Measurements from ENCODE around the gene DIS3L2.
"Not testable (repeated sequence)": the region's sequence is repeated elsewhere in the genome, so short reads cannot be mapped to it uniquely, and the experiment has no call there.

The DIS3L2 gene

DNA sequence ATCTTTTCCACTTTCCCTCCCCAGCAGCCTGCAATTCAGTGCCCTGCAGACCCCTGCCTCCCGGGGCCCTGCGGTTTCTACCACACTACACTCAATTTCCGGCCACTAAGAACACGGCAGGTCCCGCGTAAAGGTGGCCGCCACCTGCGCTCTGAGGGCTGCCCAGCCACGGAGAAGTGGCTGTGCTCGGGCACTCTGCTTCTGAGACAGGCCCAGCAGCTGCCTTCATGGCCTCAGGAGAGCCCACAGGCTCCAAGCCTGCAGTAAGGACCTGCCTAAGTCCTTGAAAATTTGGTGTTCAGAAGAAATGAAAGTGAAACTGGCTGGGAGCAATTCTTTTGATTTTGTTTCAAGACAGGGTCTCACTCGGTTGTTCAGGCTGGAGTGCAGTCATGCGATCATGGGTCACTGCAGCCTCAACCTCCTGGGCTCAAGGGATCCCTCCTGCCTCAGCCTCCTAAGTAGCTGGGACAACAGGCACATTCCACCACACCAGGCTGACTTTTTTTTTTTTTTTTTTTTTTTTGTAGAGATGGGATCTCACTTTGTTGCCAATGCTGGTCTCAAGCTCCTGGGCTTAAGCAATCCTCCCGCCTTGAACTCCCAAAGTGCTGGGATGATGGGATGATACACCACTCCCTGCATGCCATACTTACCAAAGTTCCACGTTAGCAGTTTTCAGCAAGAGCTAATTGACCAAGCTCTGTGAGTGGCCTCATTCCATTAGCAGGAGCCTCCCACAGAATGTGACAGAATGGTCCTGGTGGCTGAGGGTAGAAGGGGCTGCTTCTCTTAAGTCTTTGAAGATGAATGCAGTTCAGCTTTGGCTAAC, 402.5 kb downstream of the DIS3L2 start:
- DNase-seq (ENCODE audit: extremely low read depth, low read depth) = no peak
- no peak overlapping the region for H3K4me3 ChIP-seq (replicated peaks; ENCODE audit: low read depth, low read length)

DNA sequence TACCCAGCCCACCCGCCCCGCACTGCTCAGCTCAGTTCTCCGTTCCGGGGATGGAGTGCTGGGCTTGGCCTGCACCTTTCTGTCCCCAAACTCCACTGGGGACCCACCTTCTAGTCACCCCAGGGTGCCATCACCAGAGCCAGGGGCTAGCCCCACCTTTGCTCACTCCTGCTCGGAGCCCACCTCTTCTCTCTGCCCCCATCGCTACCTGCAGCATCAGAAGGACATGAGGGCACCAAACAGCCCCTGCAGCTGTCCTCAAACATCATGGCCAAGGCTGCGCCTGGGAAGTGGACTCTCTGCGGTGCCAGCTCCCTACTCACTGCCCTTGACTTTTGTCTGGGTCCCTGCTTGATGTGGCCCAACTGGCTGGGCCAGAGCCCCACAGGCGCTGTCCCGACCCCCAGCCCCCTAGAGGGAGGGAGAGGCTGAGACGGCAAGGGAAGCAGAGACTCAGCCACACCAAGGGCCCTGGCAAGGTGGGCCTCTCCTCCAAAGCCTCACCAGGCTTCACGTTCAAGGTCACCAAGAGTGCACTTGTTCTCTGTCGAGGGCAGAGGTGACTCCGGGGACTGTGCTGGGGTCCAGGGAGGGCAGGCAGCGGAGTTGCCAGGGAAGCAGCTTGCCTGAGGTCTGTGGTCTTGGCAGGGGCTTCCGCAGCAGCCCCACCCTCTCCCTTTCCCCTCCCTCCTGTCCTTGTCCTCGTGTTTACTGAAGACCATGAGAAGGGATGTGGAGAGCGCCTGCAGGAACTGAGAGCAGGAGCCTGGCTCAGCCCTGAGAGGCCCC, 403.5 kb downstream of the DIS3L2 start:
- H3K4me3 ChIP-seq (replicated peaks; ENCODE audit: low read depth, low read length); DNase-seq (ENCODE audit: extremely low read depth, low read depth): not testable (repeated sequence)

More for the DNA sequence above, 402.5 kb downstream of the DIS3L2 start:
- TF ChIP-seq, protein P1, sequence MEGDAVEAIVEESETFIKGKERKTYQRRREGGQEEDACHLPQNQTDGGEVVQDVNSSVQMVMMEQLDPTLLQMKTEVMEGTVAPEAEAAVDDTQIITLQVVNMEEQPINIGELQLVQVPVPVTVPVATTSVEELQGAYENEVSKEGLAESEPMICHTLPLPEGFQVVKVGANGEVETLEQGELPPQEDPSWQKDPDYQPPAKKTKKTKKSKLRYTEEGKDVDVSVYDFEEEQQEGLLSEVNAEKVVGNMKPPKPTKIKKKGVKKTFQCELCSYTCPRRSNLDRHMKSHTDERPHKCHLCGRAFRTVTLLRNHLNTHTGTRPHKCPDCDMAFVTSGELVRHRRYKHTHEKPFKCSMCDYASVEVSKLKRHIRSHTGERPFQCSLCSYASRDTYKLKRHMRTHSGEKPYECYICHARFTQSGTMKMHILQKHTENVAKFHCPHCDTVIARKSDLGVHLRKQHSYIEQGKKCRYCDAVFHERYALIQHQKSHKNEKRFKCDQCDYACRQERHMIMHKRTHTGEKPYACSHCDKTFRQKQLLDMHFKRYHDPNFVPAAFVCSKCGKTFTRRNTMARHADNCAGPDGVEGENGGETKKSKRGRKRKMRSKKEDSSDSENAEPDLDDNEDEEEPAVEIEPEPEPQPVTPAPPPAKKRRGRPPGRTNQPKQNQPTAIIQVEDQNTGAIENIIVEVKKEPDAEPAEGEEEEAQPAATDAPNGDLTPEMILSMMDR (IDR thresholded peaks at IDR 0.05; ENCODE audit: low read depth, low read length, missing control alignments) = no peak

DNA sequence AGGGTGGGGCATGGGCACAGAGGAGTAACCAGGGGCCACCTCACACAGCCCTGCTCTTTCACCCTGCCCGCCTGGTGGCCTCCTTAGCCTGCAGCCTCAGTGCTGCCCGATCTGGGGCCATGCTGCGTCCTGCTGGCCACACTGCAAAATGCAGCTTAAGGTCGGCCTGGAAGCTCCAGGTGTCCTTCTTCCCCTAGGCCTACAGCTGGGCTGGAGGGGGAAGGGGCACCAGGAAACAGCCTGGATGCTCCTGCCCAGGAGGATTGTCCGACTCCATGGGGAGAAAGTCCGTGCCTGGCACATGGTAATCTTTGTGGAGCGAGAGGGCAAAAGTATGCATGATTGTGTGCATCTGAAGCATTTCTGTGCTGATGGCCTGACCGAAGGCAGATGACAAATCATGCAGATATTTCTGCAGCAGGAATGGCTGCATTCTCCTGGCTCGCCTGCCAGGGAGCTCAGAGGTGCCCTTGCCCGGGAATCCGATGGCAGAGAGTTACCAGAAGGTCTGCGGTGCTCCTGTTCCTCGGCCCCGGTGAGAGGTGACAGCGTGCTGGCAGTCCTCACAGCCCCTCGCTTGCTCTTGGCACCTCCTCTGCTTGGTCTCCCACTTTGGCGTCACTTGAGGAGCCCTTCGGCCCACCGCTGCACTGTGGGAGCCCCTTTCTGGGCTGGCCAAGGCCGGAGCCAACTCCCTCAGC, 404.3 kb downstream of the DIS3L2 start:
- TF ChIP-seq, protein P1 (IDR thresholded peaks at IDR 0.05; ENCODE audit: low read depth, low read length, missing control alignments) = peak; percentile 59
- H3K4me3 ChIP-seq (replicated peaks; ENCODE audit: low read depth, low read length) = no peak overlapping the region
- no peak for DNase-seq (ENCODE audit: extremely low read depth, low read depth)

DNA sequence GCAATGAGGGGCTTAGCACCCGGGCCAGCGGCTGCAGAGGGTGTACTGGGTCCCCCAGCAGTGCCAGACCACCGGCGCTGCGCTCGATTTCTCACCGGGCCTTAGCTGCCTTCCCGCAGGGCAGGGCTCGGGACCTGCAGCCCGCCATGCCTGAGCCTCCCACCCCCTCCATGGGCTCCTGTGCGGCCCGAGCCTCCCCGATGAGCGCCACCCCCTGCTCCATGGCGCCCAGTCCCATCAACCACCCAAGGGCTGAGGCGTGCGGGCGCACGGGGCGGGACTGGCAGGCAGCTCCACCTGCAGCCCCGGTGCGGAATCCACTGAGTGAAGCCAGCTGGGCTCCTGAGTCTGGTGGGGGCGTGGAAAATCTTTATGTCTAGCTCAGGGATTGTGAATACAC, 404.9 kb downstream of the DIS3L2 start:
- DNase-seq (ENCODE audit: extremely low read depth, low read depth); H3K4me3 ChIP-seq (replicated peaks; ENCODE audit: low read depth, low read length): not testable (repeated sequence)

DNA sequence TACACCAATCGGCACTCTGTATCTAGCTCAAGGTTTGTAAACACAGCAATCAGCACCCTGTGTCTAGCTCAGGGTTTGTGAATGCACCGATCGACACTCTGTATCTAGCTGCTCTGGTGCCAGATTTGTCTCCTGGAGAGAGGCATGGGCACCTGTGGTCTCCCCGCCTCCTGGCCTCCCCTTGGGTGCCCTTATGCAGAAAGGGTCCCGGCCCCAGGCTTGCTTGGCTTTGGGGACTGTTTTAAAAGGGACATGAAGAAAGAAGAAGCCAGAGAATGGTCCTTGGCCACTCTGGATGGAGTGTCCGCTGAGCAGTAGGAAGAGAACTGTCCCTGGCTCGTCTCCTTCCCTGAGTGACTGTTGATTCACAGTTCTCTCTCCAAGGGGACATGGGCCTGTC, 405.5 kb downstream of the DIS3L2 start:
- no peak for DNase-seq (ENCODE audit: extremely low read depth, low read depth)
- TF ChIP-seq, protein P1 (IDR thresholded peaks at IDR 0.05; ENCODE audit: low read depth, low read length, missing control alignments) = no peak
- H3K4me3 ChIP-seq (replicated peaks; ENCODE audit: low read depth, low read length) = no peak overlapping the region

DNA sequence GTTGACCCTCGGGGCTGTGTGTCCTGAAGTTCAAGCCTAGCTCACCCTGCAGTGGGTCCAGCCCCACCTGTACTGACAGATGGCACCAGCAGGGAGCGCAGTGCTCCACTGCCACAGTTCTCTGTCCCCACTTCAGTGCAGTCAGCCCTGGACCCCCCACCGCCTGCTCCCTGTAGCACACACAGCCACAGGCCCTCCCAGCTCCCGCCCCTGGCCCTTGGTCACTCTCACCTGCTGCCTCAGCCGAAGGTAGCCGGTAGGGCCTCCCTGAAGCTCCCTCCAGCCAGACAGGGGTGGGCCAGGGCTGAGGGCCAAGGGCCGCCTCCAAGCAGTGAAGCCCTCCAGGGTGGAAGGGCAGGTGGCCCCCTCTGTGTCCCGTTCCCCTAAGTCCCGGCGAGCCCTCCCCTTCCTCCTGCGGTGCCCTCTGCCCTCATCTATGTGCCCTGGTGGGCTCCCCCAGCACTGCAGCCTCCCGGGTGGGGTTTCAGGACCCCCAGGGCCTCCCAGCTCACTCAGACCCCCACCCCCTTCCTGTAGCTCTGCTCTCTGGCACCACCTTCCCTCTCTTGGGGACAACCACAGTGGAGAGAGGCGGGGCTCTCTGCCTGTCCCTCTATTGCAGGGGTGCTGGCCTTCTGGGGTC, 406.2 kb downstream of the DIS3L2 start:
- no peak for DNase-seq (ENCODE audit: extremely low read depth, low read depth)
- H3K4me3 ChIP-seq (replicated peaks; ENCODE audit: low read depth, low read length) = no peak overlapping the region
- TF ChIP-seq, protein P1 (IDR thresholded peaks at IDR 0.05; ENCODE audit: low read depth, low read length, missing control alignments) = no peak

DNA sequence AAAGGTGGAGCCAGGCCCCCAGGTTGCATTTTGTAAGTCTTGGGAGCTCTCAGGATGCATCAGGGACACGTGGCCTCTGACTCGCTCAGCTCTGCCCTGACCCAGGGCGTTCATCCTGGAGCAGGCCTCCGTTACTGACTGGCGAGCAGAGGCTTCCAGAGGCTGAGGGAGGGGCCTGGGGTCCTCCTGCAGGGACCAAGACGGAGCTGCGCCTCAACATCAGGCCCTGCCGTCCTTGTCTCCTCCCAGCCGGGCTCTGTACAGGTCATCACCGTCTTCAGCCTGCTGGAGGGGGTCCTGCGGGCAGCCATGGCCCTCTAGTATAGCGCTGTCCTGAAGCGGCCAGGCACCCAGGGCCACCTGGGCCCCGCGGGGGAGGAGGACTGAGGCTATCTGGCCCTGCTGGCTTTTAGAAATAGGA, 406.8 kb downstream of the DIS3L2 start:
- H3K4me3 ChIP-seq (replicated peaks; ENCODE audit: low read depth, low read length) = no peak overlapping the region
- DNase-seq (ENCODE audit: extremely low read depth, low read depth) = no peak
- TF ChIP-seq, protein P1 (IDR thresholded peaks at IDR 0.05; ENCODE audit: low read depth, low read length, missing control alignments) = no peak

Data from HFF-Myc (cell line).